ENCODE results near the gene TMEM203.
A peak's percentile ranks its signal among the peaks of the same experiment; 100 is the strongest.

TMEM203 gene

DNA sequence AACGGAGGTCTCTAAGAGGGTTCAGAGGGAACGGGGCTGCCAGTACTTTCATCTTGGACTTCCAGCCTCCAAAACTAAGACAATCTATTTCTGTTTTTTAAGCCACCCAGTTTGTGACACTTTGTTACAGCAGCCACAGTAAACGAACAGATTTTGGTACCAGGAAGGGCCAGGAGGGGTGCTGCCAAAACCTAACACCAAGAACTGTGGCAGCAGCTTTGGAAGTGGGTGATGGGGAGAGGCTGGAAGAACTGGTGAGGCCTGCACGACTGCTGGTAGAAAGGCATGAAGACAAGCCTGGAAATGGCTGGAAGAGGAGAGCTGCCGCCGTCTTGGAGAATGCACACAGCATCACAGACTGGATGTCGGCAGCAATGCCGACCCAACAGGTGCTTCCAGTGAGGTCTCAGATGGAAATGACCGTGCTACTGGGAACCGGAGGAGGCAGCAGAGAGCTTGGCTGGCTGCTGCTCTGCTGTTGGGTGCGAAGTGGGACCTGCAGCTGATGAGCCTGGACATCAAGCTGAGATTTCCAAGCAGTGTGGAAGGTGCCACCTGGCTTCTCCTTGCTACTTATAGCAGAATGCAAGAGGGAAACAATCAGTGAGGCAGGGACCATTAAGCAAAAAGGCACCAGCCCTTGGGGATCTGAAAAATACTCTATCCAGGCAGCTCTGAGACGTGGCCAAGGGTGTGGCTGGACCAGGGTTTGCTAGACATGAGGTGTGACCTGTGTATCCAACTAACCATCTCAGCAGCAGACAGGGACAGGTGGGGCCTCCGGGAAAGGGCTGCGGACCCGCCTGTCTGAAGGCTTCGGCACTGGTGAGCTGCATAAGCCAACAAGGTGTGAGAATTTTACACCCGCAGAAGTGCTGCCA is 28.9 kb downstream of the TMEM203 start:
- DNase-seq = no peak

DNA sequence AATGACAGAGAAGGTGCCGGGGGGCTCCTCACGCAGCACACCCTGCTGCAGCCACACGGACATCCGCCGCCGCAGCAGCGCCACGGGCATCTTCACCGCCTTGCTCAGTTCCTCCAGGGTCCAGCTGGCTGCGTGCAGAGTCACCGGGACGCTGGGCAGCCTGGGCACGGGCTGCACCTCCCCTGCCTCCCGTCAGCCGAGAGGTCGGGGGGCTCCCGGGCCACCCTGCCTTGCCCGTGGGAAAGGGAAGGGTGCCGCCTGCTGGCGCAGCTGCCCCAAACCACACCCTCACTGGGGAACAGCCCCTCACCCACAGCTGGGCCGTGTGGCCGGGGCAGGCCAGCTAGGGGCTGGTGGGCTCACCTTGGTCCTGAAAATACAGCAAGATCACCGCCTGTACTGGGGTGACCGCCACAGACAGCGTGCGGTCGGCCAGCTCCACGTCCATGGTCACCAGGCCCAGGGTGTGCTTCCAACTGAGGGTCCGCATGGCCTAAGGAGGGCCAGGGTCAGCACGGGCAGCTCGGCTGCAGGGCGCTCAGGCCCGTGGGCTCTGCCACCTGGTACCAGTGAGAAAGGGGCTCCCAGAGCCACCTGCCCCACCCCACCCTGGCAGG is 30.0 kb downstream of the TMEM203 start:
- DNase-seq = no peak

DNA sequence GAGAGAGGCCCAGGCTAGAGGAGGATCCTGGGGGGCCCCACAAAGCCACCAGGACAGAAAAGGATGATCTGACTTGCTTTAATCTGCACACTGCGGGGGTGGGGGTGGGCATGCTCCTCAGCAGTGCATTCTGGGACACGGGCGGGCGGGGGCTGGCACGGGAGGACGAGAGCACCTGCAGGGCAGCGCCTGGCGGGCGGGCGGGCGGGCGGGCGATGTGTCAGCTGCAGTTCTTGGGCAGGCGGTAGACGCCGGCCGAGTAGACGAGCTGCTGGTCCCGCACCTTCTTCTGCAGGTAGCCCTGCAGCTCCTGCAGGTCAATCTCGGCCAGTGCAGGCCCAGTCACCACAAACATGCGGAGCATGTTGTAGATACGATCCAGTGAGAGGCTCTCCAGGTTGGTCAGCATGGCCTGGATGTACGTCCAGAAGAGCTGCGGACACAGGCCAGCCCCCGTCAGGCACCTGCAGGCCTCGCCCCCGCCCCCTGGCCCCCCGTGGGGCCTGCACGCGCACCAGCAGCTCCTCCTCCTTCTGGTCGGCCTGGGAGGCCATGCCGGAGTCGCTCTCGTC is 30.6 kb downstream of the TMEM203 start:
- no peak for DNase-seq

DNA sequence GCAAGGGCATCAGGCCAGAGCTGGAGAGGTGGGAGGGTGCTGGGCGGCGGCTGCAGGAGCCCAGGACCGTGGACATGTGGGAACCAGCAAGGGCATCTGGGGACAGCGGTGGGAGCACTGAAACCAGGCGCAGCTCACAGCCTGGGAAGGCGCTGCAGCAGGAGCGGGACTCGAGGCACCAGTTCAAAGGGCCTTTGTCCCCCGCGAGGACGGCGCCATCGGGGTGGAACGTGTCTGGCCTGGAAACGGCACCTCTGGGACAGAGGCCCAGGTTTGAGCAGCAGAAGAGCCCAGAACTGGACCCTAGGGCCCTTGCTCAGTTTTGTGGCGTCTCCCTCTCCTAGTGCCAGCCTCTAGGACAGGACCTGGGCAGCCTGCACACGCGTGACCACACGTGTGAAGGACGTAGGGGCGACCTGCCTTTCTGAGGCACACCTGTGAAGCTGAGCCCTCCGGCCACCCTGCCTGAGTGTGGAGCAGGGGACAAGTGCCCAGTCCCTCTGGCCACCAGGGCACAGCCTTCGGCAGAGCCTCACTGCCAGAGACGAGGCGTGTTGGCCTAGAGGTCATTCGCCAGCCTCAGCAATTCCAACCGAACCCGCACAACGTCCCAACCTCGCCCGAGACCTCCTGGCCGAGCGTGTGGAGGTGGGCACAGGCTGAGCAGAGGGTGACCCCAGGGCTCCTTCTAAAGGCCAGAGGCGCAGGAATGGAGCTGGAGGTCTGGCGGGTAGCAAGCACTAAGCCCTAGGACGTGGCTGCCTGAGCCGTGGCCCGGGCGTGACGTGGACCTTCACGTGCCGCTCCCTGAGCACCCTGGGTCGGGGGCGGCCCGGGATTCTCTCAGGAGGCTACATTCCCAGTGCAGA is 31.4 kb downstream of the TMEM203 start:
- DNase-seq = no peak

DNA sequence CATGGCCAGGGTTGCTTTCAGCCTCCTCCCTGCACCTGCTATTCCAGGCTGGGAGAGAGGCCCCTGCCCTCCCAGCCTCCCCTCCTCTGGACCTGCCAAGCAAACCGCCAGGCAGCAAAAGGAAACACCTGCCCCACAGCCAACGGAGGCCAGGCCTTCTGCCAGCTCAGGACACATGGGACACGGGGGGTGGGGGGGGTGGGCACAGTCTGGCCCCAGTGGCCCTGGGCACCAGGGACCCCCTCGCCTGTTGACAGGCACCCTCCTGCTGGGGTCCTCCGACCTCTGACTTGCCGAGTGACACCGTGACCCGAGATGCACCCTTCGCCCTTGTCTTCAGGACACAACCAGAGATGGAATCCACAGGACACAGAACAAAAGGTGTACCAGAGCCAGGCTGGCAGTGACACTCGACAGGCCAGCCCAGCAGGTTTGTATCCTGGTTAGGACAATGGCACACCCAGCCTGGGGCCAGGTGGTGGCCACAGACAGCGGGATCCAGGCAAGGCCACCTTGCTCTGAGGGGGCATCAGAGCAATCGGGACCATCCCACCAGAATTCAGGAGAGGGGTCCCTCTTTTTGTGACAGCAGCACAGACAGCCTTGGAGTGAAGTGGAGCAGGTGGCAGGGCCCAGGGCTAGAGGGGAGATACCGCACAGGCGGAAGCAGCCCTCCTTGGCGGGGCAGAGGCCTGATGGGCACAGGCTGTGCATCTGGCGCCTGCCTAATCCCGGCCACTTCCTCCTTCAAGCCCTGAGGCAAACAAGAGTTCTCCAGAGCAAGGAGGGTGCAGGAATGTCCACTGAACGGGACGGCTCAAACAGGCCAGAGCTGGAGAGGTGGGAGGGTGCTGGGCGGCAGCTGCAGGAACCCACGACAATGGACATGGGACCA is 32.3 kb downstream of the TMEM203 start:
- DNase-seq = no peak

DNA sequence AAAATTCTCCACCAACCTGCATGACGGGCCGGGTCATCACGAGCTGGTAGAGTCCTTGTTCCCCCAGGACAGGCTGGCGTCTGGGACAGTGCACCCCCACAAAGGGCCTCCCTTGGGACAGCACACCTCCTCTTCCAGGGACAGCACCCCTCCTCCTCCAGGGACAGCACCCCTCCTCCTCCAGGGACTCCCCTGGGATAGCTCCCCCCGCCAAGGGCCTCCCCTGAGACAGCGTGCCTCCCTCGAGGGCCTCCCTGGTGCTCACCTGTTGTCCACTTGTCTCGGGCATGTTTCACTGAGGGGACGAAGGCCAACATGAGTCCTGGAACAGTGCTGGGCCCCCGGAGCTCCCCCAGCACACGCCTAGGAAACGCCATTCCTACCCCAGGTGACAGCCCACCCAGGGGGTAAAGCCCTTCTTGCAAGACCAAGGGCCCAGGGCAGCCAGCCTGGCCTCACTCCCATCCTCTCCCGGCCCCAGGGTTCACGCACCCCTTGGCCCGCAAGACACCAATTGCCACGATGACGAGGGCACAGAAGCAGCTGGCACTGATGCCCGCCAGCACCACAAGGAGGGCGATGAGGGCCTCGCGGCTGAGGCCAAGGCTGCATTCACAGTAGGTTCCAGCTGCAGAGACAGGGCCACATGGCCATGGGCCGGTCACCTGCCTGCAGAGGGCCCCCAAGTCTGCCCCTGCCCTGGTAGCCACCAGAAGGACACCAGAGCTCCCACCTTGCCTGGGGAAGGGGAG is 34.1 kb downstream of the TMEM203 start:
- DNase-seq = no peak

DNA sequence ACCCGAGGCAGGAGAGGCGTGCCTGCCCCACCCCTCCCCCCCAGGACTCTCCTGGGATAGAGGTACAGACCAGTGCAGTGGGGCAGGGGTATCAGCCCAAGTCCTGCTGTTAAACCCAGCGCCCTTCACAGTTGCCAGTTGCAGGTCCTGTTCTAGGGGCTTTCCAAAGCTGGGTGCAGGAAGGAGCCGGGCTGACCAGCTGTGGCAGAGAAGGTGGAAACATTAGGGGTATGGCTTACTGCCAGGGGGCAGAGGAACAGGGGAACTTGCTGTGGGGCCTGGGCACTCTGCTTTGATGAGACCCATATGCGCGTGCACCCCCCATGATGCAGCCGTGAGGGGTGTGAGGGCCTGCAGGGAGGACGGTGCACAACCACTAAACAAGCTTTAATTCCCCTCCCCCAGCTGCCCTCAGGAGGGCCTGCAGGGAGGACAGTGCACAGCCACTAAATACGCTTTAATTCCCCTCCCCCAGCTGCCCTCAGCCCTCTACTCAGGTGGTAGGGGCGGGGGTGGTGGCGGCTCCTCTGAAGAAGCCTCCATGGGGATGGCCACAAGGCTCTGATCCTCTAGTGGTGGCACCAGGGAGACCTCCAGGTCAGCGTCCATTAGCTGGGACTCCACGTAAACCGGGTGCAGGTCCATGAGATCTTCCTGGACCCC is 34.8 kb downstream of the TMEM203 start:
- no peak for DNase-seq

DNA sequence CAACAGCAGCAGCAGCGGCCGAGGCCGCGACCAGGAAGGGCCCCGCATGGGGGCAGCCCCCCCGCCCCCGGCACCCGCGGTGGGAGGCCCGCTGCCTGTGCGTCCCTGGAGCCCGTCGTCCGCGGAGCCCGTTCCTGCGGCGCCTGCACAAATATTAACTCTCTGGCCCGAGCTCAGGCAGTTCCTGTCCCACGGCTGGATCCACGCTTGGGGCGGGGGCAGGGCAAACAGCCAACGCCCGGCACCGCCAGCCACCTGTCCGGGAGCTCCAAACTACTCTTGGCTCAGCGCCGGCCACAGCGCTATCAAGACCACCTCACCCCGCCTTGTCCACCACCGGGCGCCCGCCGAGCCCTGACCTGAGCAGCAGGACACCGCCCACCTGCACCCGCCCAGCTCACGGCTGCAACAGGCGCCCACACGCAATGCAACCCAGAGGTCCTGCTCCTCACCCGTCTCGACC is 35.5 kb downstream of the TMEM203 start, which contains the start of gene LRRC26:
Gene LRRC26 (minus strand): TSS at position 156 of the 463 bp plus-strand sequence. CDS start 108 bp downstream, at position 48.
- DNase-seq = no peak

DNA sequence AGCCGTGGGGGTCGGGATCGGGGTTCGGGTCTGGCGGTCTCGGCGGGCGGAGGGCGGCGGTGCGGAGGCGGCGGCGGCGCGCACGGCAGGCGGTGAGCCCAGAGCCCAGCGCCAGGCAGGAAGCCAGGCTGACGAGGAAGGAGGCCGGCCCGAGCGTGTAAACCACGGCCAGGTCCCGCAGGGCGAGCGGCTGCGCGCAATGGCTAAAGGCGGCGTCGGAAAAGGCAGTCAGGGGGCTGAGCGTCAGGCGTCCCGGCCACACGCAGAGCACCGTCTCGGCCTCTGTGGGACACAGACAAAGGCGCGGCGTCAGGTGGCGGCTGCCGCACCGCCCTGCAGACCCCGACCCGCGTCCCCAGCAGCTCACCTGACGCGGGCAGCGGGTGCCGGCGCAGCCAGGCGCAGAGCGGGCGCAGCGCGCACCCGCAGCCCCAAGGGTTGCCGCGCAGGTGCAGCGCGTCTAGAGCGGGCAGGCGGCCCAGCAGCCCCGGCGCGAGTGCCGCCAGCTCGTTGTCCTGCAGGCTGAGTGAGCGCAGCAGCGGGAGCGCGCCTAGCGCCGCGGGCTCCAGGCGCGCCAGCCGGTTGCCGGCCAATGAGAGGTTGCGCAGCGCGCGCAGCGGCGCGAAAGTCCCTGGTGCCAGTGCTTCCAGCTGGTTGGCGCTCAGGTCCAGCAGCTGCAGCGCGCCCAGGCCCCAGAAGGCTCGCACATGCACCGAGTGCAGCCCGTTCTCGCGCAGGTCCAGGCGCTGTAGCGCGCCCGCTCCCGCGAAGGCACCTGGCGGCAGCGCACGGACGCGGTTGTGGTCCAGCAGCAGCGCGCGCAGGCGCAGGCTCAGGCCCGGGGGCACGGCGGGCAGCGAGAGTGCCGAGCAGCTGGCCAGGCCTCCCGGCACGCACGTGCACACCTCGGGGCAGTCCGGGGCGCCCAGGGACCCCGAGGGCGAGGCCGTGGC is 36.3 kb downstream of the TMEM203 start:
- DNase-seq = peak; percentile 16

DNA sequence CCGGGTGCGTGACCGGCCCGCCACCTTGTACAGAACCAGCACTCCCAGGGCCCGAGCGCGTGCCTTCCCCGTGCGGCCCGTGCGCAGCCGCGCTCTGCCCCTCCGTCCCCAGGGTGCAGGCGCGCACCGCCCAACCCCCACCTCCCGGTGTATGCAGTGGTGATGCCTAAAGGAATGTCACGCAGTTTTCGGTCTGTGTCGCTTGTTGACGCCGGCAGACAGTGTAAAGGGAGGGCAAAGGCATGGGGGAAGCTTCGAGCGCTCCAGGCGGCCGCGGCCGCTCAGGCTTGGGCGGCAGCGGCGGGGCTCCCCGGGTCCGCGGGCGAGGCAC is 36.9 kb downstream of the TMEM203 start:
- no peak for DNase-seq

DNA sequence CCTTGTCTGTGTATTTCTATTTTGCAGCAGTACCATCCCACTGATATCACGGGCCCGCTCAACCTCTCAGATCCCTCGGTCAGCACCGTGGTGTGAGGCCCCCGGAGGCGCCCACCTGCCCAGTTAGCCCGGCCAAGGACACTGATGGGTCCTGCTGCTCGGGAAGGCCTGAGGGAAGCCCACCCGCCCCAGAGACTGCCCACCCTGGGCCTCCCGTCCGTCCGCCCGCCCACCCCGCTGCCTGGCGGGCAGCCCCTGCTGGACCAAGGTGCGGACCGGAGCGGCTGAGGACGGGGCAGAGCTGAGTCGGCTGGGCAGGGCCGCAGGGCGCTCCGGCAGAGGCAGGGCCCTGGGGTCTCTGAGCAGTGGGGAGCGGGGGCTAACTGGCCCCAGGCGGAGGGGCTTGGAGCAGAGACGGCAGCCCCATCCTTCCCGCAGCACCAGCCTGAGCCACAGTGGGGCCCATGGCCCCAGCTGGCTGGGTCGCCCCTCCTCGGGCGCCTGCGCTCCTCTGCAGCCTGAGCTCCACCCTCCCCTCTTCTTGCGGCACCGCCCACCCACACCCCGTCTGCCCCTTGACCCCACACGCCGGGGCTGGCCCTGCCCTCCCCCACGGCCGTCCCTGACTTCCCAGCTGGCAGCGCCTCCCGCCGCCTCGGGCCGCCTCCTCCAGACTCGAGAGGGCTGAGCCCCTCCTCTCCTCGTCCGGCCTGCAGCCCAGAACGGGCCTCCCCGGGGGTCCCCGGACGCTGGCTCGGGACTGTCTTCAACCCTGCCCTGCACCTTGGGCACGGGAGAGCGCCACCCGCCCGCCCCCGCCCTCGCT is 37.5 kb downstream of the TMEM203 start:
- no peak for DNase-seq

DNA sequence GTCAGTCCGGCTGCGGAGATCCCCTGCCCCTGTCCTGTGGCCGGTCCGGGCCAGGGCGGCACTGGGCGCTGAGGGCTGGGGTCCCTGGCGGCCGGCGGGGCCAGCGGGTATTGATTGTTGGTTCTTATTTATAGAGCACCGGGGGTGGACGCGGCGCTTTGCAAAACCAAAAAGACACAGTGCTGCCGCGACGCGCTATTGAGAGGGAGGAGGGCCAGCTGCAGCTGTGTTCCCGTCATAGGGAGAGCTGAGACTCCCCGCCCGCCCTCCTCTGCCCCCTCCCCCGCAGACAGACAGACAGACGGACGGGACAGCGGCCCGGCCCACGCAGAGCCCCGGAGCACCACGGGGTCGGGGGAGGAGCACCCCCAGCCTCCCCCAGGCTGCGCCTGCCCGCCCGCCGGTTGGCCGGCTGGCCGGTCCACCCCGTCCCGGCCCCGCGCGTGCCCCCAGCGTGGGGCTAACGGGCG is 38.1 kb downstream of the TMEM203 start:
- DNase-seq = no peak

DNA sequence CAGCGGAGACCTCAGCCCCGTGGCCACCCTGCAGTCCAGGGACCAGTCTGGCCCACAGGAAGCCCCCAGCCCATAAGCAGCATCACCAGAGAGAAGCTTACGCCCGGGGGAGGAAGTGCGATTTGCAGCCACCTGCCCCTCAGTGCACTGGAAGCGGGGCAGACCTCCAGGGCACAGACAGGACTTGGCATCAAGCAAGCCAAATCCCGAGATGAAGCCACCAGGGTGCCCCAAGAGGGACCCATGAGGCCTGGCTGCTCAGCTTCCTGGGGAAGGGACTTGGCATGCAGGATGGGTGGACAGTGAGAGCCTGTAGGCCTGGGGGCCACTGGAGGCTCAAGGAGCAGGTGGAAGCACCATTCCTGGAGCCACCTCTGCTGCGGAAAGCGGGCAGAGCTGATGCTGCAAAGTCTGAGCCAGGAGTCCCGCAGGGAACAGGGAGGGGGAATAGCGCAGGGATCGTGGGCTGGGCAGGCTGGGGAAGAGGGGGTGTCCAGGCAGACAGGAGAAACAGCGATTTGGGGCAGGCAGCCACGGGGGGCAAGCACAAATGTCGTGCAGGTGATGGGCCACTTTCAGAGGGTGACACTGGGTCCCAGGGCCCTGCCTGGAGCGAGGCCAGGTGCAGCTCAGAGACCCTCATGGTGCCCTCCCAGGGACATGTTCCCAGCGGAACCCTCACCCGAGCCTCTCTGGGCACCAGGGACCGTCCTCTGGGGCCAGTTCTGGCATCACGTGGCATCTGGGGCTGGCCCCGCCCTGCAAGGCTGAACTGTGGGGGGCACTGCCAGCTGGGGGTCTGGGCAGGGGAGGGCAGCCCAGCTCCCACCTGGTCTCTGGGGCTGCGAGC is 38.8 kb downstream of the TMEM203 start:
- DNase-seq = no peak

DNA sequence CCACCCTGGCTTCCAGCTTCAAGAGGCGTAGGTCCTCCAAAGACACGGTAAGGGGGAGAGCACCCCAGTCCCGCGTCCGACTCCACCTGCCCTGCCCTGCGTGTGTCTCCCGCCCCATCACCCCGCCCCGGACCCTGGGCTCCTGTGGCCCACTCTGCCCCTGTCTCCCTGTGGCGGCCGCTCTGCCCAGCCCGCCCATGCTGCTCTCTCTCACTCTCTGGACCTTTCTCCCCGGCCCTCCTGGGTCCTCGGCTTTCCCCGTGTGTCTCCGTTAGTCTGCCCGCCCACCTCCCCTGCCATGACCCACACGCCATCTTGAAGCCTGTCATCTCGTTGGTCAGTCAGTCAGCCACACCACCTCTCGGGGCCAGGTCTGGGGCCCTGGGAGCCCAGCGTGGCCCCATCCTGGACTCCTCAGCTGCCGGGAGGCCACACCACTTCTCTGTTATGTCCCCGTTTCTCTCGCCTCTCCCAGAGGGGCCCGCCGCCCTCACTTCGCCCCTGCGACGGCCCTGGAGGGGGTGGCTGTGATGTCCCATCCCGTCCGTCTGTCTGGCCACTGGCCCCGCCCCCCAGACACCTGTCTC is 40.1 kb downstream of the TMEM203 start:
- no peak for DNase-seq

DNA sequence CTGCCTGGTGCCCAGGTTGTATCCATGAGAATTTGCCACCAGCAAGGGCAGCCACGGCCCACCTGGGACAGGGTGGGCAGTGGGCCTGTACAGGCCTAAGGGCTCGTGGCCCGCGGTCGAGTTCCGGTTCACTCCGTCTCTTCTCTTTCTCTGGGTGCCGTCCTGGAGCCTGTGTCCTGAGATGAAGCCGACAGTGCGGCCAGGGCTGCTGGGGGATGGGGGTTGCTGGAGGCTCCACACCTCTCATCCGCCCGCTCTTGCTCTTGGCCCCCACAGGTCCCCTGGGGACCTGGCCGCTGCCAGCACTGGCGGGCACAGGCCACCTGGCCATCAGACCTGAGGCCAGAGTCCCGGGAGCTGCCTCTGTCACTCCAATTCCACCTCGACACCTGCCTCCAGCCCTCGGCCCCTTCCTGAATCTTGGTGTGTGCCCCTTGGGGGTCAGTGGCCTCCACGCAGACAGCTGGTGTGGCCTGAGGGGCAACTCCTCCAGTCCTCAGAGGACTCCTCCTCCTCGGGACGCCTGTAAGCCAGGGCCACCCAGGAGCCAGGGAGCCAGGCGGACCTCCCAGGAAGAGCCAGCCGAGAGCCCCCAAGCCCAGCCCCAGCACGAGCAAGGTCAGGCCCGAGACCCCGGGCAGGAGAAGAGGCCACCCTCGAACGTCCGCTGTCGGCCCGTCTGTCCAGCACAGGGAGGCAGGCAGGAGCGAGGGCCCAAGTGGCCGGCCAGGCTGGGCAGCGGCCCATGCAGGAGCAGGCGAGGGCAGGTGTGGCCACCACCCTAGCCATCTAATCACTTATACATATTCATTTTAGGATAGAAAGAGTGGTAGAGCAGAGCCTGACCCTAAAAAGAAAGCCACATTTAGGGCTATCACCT is 40.8 kb downstream of the TMEM203 start:
- no peak for DNase-seq

DNA sequence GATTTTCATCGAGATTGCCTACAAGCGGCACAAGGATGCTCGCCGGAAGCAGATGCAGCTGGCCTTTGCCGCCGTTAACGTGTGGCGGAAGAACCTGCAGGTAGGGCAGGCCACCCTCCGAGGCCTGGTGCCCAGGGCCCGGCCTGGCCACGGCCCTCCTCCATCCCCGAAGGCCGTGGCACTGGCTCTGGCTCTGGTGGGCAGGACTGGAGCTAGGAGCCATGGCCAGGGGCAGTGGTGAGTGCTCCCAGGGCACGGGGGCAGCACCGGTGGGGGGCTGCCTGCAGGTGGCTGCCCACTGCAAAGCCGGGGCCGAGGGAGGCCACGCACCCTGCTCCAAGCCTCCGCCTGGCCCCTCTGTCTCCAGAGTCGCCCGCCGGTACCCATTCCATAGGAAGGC is 41.6 kb downstream of the TMEM203 start:
- no peak for DNase-seq
